ENCODE data around the gene RHAG.
A peak's percentile ranks its signal among the peaks of the same experiment; 100 is the strongest.
"Not testable (repeated sequence)": the region's sequence is repeated elsewhere in the genome, so short reads cannot be mapped to it uniquely, and the experiment has no call there.

The RHAG gene

DNA sequence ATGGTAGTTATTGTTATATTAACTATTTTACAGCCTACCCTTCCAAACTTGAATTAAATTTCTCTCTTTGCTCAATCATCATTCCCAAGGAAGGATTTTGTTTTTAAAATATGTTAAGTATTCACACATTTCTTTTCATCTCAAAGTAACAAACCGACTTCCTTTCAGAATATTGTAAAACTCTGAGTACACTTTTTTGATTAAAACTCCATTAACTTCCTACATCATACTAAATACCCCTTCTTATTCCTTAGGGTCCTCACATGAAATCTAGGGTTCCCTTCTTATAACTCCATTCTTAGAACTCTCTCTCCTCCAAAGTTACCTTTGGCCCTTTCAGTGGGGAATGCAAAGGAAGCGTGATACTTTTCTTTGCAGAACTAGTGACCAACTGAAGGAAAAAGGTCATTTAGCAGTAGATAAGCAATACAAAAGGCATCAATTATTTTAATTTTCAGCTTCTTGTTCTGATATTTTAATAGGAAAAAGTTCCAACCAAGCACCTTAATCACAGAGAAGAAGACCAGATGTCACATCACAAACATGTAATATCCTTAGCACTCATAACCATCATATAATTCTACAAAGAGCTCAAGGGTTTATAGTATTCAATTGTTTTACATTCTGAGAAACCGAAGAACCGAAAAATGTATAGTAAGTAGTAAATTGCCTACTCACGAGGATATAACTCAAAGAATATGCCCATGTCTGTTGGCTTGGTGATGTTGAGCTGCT is 494 bp downstream of the RHAG start:
- no peak for DNase-seq (ENCODE audit: low spot score)

DNA sequence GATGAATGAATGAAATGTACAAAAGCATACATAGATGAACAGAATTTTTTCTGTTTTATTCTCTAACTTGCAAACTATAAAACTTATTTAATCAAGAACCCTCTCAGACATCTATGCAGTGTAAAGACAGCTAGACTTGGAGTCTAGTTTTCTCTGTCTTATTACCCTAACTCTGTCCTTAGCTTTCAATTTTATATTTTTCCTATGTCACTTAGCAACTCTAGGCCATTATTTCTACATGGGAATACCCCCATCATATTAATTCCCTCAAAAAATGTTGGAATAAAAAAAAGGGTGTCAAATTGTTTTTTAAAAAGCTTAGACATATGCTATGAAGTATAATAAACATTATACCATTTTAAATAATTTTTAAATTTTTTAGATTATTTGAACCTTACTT is 1.2 kb downstream of the RHAG start:
- no peak for DNase-seq (ENCODE audit: low spot score)

DNA sequence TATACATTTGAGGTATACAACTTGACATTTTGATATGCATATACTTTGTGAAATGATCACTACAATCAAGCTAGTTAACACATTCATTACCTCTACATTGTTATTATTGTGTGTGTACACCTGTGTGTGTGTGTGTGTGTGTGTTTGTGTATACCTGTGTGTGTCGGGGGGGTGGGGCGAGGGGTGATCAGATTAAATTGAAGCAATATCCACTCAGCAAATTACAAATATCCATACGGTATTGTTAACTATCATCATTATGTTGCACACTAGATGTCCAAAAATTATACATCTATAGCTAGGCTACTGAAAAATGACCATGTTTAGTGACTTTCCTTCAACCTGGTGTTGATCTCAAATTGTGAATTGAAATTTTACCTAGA is 1.8 kb downstream of the RHAG start:
- no peak for DNase-seq (ENCODE audit: low spot score)

DNA sequence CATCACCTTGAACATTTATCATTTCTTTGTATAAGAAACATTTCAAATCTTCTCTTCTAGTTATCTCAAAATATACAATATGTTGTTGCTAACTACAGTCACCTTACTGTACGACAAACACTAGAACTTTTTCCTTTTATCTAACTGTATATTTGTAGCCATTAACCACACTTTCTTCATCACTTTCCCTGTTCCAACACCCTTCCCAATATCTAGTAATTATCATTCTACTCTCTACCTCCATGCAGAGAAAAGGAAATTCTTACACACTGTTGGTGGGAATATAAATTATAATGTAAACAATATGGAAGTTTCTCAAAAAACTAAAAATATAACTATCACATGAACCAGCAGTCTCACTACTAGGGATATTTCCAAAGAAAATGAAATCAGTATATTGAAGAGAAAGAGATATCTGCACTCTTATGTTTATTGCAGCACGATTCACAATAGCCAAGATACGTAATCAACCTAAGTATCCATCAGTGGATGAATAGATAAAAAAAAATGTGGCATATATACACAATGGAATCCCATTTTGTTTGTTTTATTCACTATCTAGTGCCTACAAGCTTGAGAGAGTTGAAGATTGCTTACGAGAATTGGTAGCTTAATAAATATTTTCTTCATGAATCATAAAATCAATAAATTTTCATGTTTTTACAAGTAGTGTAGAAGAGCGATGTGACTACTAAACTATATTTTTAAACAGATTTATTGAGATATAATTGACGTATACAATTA is 2.4 kb downstream of the RHAG start:
- no peak for DNase-seq (ENCODE audit: low spot score)

DNA sequence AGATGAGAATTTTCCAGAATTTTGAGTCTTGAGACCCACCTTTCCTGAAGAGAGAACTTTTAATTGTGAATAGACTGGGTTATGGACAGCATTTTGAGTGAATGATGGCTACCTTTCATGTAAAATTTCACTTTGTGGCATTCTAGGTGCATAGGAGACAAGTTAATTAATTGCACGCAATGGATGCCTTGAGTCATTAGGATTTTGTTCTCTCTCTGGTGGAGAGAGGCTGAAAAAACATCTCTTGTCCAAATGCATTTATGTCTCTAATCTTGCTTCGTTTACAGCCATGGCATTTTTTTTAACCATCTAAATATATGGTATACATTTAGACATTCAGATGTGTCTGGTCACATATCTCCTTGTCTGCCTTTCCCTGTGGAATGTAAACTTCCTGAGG is 3.1 kb downstream of the RHAG start:
- no peak for DNase-seq (ENCODE audit: low spot score)

DNA sequence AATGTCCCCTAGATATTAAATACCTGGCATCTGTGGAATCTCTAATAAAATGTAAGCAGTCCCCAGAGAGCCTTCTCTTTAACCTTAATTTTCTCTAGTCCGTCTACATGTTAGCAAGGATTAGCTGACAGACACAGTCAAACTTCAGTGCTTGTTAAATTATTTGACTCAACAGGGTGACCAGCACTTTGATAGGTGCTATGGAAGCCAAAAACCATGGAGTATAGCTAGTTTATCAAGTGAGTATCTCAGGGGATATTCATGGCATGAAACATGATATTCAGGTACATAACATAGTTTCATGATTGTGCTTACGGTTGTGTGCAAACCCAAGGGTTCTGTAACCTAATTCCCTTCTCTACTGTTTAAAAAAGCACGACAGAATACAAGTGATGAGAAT is 3.9 kb downstream of the RHAG start:
- DNase-seq (ENCODE audit: low spot score) = no peak

DNA sequence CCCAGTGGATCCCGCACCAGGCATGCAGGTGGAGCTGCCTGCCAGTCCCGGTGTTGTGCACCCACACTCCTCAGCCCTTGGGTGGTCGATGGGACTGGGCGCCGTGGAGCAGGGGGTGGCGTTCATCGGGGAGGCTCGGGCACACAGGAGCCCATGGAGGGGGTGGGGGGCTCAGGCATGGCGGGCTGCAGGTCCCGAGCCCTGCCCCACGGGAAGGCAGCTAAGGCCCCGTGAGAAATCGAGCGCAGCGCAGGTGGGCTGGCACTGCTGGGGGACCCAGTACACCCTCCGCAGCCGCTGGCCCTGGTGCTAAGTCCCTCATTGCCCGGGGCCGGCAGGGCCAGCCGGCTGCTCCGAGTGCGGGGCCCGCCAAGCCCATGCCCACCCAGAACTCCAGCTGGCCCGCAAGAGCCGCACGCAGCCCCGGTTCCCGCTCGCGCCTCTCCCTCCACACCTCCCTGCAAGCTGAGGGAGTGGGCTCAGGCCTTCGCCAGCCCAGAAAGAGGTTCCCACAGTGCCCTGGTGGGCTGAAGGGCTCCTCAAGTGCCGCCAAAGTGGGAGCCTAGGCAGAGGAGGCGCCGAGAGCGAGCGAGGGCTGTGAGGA is 7.1 kb downstream of the RHAG start:
- DNase-seq (ENCODE audit: low spot score) = not testable (repeated sequence)

DNA sequence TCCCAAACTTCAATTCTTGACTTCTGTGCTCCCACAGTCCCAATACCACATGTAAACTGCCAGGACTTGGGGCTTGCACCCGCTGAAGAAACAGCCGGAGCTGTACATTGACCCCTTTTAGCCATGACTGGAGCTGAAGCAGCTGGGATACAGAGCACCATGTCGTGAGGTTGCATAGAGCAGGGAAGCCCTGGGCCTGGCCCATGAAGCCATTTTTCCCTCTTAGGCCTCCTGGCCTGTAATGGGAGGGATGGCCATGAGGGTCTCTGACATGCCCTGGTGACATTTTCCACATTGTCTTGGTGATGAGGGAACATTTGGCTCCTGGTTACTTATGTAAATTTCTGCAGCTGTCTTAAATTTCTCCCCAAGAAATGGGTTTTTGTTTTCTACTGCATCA is 9.8 kb downstream of the RHAG start:
- DNase-seq (ENCODE audit: low spot score) = no peak

DNA sequence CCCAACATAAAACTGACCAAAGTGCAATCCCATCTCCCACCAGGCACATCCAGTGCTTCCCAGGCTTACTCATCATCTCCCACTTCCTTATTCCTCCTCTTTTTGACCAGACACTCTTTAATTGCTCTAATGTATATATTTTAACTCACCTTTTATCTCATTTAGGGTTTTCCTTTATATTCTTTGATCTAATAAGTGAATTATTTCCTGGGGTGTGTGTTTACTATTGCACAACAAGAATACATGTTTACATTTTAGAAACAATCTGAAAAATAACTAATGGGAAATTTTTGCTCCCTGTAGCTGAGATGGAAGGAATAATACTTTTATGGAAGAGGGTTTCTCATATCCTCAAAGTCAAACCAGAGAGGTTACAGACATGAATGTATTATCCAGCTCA is 18.4 kb downstream of the RHAG start:
- no peak for DNase-seq (ENCODE audit: low spot score)

DNA sequence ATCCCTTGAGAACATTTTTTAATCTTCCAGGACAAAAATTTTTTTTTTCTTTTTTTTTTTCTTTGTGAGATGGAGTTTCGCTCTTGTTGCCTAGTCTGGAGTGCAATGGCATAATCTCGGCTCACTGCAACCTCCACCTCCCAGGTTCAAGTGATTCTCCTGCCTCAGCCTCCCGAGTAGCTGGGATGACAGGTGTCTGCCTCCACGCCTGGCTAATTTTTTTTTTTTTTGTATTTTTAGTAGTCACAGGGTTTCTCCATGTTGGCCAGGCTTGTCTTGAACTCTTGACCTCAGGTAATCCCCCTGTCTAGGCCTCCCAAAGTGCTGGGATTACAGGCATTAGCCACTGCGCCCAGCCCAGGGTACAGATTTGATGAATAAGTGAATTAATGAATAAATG is 22.5 kb downstream of the RHAG start:
- DNase-seq (ENCODE audit: low spot score) = not testable (repeated sequence)

DNA sequence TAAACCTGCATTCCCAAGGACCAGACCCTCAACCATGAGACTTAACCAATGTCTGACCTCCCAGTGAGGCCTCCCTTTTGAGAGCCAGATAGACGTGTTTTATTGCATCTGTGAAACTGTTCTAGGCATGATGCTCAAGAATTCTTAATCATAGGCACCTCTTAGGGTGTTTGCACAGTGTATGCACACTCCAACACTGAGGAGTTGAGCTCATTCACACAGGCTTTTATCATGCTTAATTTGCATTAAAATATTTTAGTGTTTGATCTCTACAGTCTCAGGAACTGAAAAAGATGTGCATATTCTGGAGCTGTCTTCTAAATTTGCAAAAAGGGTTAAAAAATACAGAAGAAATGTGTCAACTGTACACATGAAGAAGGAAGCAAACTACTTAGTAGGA is 27.4 kb downstream of the RHAG start:
- DNase-seq (ENCODE audit: low spot score) = no peak

DNA sequence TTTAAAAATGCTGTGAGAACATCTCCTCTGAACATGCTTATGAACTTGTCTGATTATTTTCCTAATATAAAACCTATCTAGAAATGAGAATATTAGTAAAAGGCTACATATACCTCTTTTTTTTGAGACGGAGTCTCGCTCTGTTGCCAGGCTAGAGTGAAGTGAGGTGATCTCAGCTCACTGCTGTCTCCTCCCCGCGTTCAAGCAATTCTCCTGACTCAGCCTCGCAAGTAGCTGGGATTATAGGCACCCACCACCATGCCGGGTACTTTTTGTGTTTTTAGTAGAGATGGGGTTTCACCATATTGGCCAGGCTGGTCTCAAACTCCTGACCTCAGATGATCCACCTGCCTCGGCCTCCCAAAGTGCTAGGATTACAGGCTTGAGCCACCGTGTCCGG is 28.4 kb downstream of the RHAG start:
- not testable (repeated sequence) for DNase-seq (ENCODE audit: low spot score)

DNA sequence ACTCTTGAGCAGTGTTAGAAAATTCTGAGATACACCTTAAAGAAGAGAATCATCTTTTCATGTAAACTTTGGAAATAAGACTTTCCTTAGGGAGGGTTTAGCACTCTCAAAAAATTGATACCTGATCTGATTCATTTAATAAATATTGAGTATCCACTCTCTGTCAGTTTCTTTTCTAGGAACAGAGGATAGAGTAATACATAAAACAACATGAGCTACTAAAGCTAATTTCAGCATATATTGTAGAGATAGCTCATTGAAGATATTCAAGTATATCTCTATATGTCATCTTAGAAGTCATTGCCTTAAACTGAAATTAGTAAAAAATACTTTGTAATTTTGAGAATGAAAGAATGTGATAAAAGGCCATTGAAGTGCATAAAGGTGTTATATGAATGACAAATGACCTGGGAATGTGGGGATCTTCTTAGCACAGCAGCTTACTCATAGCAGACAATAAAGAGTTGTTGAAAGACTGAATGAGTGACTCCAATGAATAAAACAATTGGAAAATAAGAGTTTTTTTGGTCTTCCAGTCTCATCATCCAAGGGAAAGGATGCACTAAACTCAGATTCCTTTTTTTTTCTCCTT is 29.2 kb downstream of the RHAG start:
- DNase-seq (ENCODE audit: low spot score) = no peak

DNA sequence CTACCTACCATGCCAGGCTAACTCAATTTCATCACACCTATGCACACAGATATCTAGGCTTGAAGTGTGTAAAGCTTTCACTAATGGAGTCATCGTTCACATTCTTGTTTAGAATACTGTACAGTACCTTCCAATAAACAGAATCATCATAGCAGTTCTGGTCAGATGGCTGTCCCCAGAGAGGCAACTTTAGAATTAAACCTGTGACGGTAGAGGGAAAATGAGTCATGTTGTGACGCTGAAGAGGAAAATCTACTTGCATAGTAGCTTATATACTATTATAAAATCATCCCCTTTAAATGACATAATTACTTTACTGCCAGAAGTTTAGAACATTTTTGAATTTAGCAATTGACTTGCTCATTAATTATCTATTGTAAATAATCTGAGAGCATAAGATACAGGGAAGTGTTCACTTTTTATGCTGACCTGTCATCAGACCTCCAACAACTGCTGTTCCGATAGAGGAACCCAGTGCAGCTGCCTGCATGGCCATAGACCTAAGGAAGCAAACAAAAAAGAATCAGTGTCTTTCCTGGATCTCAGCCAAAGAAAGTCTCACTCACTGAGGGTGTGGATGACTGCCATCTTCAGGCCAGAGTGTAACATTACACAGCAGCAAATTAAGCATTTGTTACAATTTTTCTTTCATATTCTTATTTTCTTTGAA is 29.8 kb downstream of the RHAG start:
- DNase-seq (ENCODE audit: low spot score) = peak; percentile 43

DNA sequence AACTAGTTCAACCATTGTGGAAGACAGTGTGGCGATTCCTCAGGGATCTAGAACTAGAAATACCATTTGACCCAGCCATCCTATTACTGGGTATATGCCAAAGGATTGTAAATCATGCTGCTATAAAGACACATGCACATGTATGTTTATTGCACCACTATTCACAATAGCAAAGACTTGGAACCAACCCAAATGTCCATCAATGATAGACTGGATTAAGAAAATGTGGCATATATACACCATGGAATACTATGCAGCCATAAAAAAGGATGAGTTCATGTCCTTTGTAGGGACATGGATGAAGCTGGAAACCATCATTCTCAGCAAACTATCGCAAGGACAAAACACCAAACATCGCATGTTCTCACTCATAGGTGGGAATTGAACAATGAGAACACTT is 32.6 kb downstream of the RHAG start:
- not testable (repeated sequence) for DNase-seq (ENCODE audit: low spot score)

DNA sequence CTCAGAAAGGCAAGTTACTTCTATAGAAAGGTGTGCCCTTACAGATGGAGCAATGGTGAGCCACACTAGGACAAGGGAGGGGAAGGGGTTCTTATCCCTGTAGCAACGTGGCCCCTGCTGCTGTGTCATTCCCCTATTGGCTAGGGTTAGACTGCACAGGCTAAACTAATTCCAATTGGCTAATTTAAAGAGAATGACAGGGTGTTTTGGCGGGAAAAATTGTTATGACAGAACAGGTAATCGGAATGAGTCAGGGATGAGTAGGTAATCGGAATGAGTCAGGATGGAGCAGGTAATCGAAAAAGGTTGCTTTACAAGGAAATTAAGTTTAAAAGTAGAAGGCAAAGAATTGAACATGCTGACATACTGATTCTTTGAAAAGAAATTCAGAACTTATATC is 49.4 kb downstream of the RHAG start:
- DNase-seq (ENCODE audit: low spot score) = not testable (repeated sequence)

DNA sequence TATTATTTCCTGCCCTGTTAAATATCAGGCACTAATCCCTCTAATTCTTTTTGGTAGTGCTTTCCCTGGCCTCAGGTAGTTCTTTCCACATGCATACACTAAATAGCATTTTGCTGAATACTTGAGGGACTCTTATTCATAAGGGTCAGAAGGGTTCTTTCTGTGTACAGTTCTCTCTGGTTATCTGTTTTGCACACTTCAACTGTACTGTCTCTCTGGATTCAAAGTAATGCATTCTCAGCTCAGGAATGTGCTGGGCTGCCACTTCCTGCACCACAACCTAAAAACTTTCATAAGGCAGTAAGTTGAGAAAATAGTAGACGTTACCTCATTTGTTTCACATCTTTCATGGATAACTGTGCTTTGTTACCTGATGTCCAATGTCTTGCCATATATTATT is 54.1 kb downstream of the RHAG start:
- DNase-seq (ENCODE audit: low spot score) = no peak

DNA sequence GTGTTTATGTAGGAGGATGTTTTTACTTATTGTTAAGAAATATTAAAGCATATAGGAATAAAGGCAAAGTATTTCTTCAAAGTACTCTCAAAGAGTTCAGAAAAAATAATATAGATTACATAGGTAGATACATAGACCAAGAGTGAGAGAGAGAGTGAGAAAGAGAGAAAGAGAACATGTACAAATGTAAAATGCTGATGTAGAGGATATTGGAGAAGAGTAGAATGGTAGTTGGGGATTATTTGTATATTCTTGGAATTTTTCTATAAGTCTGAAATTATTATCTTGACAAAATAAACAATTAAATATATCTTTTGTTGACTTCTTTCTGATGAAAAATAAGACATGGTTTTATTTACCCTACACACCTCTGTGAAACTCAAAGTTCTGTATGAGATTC is 57.0 kb downstream of the RHAG start:
- DNase-seq (ENCODE audit: low spot score) = no peak

DNA sequence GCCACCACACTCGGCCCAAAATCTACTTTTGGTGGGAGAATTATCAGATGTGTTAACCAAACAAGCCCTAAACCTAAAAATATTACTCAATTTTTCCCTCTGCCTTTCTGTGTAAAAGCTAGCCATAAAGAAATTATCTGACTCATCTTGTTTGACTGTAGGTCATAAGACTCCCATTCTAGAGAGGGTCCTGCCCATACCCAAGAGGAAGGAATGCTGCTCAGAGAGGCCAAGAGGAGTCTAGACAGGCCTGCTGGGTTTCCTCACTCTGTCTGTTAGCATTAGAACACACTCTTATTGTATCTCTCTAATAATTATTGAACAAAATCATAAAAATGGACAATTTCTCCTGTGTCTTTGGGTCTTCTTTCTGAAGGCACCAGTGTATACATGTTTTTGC is 60.0 kb downstream of the RHAG start:
- no peak for DNase-seq (ENCODE audit: low spot score)

DNA sequence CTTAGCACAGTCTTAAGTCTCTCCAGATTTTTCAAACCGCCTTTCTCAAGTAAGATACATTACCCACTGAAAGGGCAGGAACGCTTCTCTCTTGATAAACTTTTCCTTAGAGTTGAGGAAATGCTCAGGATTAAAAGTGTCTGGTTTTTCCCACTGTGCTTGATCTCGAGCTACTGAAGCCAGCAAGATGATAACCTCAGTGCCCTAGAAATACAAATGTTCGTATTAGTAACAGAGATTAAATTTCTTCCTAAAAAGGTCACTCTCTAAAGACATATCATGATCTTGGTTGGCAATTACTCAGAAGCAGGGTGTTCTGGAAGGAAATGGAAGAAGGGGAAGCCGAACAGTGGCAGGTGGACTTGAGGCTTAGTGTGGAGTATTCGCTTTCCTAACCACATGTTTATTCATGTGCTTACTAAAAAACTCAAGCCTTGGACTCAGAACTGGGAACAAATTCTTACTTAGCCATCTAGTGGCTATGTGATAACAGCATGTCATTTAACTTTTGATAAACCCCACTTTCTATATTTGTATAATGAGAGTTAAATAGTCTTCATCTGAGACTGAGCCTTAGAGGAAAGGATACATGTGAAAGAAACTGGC is 66.1 kb downstream of the RHAG start:
- no peak for DNase-seq (ENCODE audit: low spot score)

DNA sequence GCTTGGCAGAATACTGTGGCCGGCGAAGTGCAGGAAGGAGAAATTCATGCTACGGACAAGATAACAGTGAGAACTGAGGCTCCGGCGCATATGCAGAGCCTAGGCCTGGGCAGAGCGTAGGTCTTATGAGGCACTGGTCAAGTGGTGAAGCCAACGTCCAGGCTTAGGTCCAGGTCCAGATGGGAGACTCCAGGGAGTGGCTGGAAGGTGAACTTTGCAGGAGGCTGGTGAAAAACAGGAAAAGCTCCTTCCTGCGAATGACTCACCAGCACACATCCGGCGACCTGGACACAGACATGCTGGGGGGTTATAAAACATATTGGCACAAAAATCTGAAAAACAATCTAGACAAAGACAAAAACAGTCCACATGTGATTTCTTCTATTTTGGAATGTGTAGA is 70.8 kb downstream of the RHAG start:
- DNase-seq (ENCODE audit: low spot score) = no peak

DNA sequence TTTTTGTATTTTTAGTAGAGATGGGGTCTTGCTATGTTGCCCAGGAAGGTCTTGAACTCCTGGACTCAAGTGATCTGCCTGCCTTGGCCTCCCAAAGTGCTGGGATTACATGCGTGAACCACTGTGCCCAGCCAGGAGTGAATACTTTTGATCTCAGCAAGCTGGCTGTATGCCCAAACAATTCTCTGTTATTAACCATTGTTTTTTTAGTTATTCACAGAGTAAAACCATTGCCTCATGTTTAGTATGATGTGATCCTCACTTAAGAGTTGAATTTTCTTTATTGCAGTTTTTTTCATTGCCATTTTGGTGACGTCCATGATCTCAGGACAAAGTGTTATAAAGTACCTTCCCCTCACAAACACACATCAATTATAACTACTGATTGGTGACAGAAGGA is 71.4 kb downstream of the RHAG start:
- DNase-seq (ENCODE audit: low spot score) = no peak

All from activated CD4-positive, alpha-beta T cell treated with anti-CD3 and anti-CD28 coated beads, Interleukin-2, Interleukin-4, amounts not matched to agents 100 ng/mL and 50 ng/mL, durations not matched to agents 16 hours and 8 hours (primary cell).